Right cardiac atrium (tissue), 5 donors: ENCODE measurements around the gene SDK1. TPM values are rescaled to one million over a fixed set of nuclear protein-coding genes. Genes with fewer than 3 reads are reported as not detected.

Source experiments
- ATAC-seq, 2 donors: fragments of 200-7000 bp; cut with Tn5 transposase; one replicate each; pipeline versions ENCODE4 v1.8.0 to v1.9.1; 2020; ENCODE audit warnings: moderate library complexity in 2 of 2, mild to moderate bottlenecking in 1 of 2
- DNase-seq, 3 donors: peaks; one replicate each; pipeline ENCODE4 v3.0.0-alpha.2; 2020
- H3K27ac ChIP-seq: one replicate; pipeline ENCODE4 v1.5.1; 2013; ENCODE audit warnings: mild to moderate bottlenecking, low read length, control low read depth, moderate library complexity
- H3K27me3 ChIP-seq: one replicate; pipeline ENCODE4 v1.6.1; 2013; ENCODE audit not compliant: control insufficient read depth, insufficient read depth
- H3K4me1 ChIP-seq: one replicate; pipeline ENCODE4 v1.6.1; 2013; ENCODE audit warnings: low read length; ENCODE audit not compliant: control insufficient read depth, insufficient read depth
- H3K4me3 ChIP-seq: one replicate; pipeline ENCODE4 v1.5.1; 2013; ENCODE audit warnings: low read length, control low read depth
- H3K9me3 ChIP-seq: one replicate; pipeline ENCODE4 v1.6.1; 2013; ENCODE audit warnings: low read length; ENCODE audit not compliant: control insufficient read depth
- WGBS: extraction: QIAGEN DNeasy Blood & Tissue Kit; methylation state at CpG from one replicate; pipeline ENCODE4 v1.1.7; 2013; 5-methylcytosine and 5-hydroxymethylcytosine counted together
- intact Hi-C, 4 donors: fragments of 100-400 bp; cut with DNase I; formaldehyde crosslinking; loops; one replicate each; pipeline versions ENCODE4 v1.11.0 to v1.14.0; 2022 to 2023
- polyA plus RNA-seq: library from polyadenylated mRNA; stranded (reverse); fragments of 200-250 nt; gene quantifications from one replicate; pipeline ENCODE4 v1.2.3, GENCODE V29; 2013
- total RNA-seq, 4 donors: library from RNA; stranded (reverse); fragmentation: NEBNext Ultra II Directional; extraction: Animal tissue kit (Norgen Biotek cat#: 25700); gene quantifications; one replicate each; pipeline ENCODE4 v1.2.1, GENCODE V29; 2021
- donor health status: healthy with polysubstance abuse.
- donor health status: DM: no; HTN: yes; CAD: no.
- donor health status: DM: no; HTN: no; CAD: no.
- donor health status: DM: no; HTN: yes; CAD: no; lungs with severe emphysema.
- donor health status: DM: yes; HTN: yes; CAD: no.

SDK1 gene
- total and polyA plus RNA-seq, 5 donors: 0.97 to 3.2 (median 2.4) TPM

GRCh38 chr7:3867863-3868262, 566.8 kb downstream of the SDK1 start:
- Histone ChIP-seq H3K9me3 (no peaks in the 10 kb centered on the region), H3K4me3 (no peak overlapping the region), H3K27ac (no peak overlapping the region), H3K4me1 (no peaks in the 10 kb centered on the region), H3K27me3 (no peaks in the 10 kb centered on the region)
- ATAC-seq: no peak
- intact Hi-C loops: no loop called here
- DNase-seq: peak in 2 of 3 donors; percentile 34 to 41
- 59% methylated on average over 5 of the region's 5 CpGs for WGBS

DNA sequence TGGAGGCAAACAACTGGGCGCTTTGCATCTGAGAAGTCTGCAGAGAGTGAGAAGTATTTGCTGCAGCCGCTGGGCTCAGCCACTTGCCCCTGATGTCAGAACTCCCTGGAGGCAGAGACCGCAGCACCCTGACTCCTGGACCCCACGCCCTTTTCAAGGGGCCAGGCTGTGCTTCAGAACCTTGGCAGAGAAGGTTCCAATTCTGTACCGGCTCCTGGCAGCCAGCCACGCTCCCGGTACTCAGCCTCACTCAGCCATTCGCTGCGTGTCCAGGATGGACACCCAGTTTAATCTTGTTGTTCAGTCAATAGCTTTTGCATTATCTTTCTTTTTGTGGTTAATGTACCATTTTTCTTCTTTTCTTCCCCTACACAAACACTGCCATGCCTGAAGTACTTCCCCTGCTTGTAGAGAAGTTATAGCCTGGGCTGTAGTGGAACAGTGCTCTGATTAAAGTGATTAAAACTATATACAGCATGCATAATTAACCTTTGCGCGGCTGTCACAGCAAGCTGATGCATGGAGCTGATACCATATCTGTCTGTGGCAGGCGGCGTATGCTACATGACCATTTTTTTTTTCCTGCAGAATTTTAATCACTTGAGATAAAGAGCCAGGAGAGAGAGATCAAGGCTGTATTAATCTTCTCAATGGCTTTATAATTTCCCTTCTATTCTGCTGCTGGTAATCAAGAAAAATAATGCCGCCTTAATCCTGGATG, 578.5 kb downstream of the SDK1 start:
- intact Hi-C loops: no loop called here
- 56% methylated on average over 14 of the region's 14 CpGs for WGBS
- DNase-seq (no peak), ATAC-seq (no peak)
- Histone ChIP-seq H3K27ac (no peak overlapping the region), H3K4me3 (no peak overlapping the region), H3K27me3 (no peaks in the 10 kb centered on the region), H3K9me3 (no peaks in the 10 kb centered on the region), H3K4me1 (no peaks in the 10 kb centered on the region)

DNA sequence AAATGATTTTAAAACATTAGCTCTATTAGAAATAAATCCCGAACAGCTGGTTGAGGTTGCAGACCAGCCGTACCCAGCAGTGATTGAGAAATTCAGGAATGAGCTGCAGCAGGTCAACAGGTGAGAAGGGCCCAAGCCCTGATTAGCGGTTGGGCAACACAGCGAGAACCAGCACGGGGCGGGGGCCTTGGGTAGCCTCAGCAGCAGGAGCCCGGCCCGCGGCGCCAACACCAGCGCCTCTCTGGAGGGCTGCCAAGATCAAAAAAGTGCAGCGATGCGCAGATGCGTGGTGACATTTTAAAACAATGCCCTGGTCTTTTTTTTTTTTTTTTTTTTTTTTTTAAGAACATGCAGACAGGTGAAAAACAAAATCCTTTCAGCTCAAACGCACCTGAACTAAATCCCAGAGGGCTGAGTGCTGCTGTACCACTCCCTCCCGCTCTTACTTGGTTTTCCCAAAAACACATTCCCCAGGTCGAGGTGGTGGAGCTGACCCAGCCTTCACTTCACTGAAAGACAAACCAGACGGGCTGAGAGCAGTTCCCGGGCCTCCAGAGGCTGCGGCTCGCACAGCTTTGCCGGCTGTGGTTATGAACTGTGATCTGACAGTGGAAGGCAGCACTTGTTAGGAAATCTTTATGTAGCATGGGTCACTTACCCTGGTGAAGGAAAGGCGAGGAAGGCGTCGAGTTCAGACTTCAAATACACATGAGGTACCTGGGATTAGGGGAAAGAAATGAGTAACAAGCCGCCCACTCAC, 579.4 kb downstream of the SDK1 start:
- Histone ChIP-seq H3K27me3 (no peaks in the 10 kb centered on the region), H3K27ac (no peak overlapping the region), H3K4me1 (no peaks in the 10 kb centered on the region), H3K4me3 (no peak overlapping the region), H3K9me3 (no peaks in the 10 kb centered on the region)
- no peak for ATAC-seq
- intact Hi-C loops: no loop called here
- WGBS: 81% methylated on average over 26 of the region's 26 CpGs
- DNase-seq: no peak

- WGBS: 87% methylated on average over 5 of the region's 5 CpGs
- intact Hi-C loops: no loop called here
- Histone ChIP-seq H3K4me3 (no peak overlapping the region), H3K27me3 (no peaks in the 10 kb centered on the region), H3K27ac (no peak overlapping the region), H3K4me1 (no peaks in the 10 kb centered on the region), H3K9me3 (no peaks in the 10 kb centered on the region)
- ATAC-seq: no peak
- DNase-seq: no peak
Measured at GRCh38 chr7:3882782-3883181, 581.7 kb downstream of the SDK1 start.

GRCh38 chr7:3884543-3884942, 583.5 kb downstream of the SDK1 start:
- no peaks in the 10 kb centered on the region for H3K27me3 ChIP-seq
- intact Hi-C loops: no loop called here
- no peak for DNase-seq
- WGBS: 84% methylated on average over 6 of the region's 6 CpGs
- no peaks in the 10 kb centered on the region for H3K4me1 ChIP-seq
- no peak overlapping the region for H3K4me3 ChIP-seq
- H3K27ac ChIP-seq: no peak overlapping the region
- ATAC-seq: peak in 1 of 2 donors; percentile 23
- H3K9me3 ChIP-seq: no peaks in the 10 kb centered on the region

DNA sequence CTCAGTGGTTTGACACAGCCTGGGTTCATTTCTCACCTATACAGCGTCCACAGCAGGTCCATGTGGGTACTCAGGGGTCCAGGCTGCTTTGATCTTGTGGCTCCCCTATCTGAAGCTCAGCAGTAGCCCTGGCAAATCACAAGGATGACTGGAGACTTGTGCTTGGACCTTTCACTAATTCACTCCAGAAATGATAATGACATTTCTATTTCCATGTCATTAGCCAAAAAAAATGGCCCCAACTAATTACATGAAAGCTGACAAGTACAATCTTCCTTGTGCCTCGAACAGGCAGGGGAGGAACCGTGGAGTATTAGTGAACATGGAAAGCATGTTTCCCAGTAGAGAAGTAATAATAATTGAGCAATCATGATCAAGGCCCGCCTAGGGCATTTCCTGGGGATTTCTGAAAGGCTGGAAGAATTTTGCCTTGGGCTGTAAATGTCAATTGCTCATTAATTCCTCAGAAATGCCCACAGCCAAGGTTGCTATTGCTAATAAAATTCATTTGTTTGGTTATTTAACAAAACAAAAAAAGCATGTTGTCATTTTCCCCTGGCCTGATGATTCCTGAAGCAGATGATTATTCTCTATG, 586.1 kb downstream of the SDK1 start:
- H3K4me3 ChIP-seq: no peak overlapping the region
- no peaks in the 10 kb centered on the region for H3K4me1 ChIP-seq
- no peak overlapping the region for H3K27ac ChIP-seq
- no peak for DNase-seq
- WGBS: 74% methylated on average over 4 of the region's 4 CpGs
- intact Hi-C loops: no loop called here
- H3K27me3 ChIP-seq: no peaks in the 10 kb centered on the region
- H3K9me3 ChIP-seq: no peaks in the 10 kb centered on the region
- no peak for ATAC-seq

DNA sequence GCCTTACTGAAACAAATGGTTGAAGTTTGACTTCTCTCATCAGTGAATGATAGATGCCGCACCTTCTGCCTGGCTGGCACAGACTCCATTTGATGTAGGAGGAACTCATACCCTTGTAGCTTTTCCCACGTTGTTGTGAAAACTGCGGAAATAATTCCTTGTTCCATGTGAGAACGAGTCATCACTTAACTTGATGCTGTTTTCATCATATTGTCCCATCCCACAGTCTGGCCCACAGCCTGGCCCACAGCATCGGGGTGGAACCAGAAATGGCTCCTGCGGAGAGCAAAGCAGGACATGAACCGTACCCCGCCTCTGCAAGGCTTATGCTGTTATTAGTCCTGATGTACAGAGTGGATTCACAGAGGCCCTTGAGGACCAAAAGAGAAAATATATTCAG, 587.0 kb downstream of the SDK1 start:
- WGBS: 81% methylated on average over 8 of the region's 8 CpGs
- no peak for ATAC-seq

GRCh38 chr7:3892157-3892556, 591.1 kb downstream of the SDK1 start:
- intact Hi-C loops: loop anchor here in 3 of 4 donors (10.0 kb wide), 3 partner anchors 587 to 1027 kb away; partner anchors contain the start of gene SDK1 (in 2 of the 3)
- no peaks in the 10 kb centered on the region for H3K4me1 ChIP-seq
- no peak overlapping the region for H3K4me3 ChIP-seq
- ATAC-seq (no peak), DNase-seq (no peak)
- H3K27me3 ChIP-seq: no peaks in the 10 kb centered on the region
- H3K27ac ChIP-seq: no peak overlapping the region
- H3K9me3 ChIP-seq: no peaks in the 10 kb centered on the region
- WGBS: 74% methylated on average over 7 of the region's 7 CpGs

More for the DNA sequence above, 587.0 kb downstream of the SDK1 start:
- Histone ChIP-seq H3K27ac (no peak overlapping the region), H3K4me3 (no peak overlapping the region), H3K9me3 (no peaks in the 10 kb centered on the region), H3K27me3 (no peaks in the 10 kb centered on the region), H3K4me1 (no peaks in the 10 kb centered on the region)
- intact Hi-C loops: no loop called here
- no peak for DNase-seq

DNA sequence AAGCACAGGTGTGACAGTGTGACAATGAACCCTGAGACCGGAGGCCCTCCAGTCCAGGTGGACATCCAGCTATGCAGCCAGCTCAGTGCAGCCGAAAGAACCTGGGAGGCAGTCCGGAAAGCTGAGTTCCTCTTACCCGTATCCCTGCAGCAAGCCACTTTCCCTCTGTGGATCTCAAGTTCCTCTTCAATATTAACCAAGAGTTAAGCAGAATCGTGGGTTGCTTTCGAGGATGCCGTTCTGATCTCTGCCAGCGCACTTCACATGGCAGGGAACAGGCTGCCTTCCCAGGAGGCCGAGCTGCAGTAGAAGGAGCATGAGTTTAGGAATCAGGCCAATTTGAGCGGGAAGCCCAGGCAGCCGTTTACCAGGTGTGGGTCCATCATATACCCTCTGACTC, 591.6 kb downstream of the SDK1 start:
- Histone ChIP-seq H3K27ac (no peak overlapping the region), H3K9me3 (no peaks in the 10 kb centered on the region), H3K4me3 (no peak overlapping the region), H3K27me3 (no peaks in the 10 kb centered on the region), H3K4me1 (no peaks in the 10 kb centered on the region)
- intact Hi-C loops: loop anchor here in 3 of 4 donors (10.0 kb wide), 3 partner anchors 588 to 1028 kb away; partner anchors contain the start of gene SDK1 (in 2 of the 3)
- ATAC-seq: no peak
- DNase-seq: no peak
- WGBS: 78% methylated on average over 11 of the region's 11 CpGs

DNA sequence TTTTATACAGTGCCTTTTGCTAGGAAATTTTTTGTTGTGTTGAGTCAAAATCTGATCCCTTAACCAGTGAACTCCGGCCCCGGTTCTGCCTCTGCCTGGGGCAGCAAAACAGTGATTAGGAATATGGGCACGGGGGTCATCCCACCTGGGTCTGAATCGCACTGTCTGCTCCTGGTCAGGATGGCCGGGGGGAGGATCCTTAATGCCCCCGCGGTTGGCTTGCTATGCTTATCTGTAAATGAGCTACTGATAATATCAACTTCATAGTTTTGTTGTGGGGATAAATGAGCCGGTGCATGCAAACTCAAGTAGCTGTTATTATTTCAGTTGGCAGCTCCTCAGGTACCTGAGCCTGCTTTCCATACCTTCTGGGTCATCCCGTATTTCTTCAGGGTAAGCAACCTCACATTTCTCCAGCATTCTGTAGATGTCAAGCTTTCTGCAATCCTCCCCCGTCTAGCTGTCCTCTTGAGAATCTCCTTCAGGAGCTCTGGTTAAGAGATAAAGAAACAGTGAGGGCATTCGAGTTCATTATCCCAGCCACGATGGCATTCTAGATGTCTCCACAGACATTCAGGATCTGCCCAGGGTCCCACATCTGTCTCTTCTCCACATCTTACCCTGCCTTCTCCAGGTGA, 592.2 kb downstream of the SDK1 start:
- no peaks in the 10 kb centered on the region for H3K9me3 ChIP-seq
- H3K4me1 ChIP-seq: no peaks in the 10 kb centered on the region
- no peak overlapping the region for H3K4me3 ChIP-seq
- intact Hi-C loops: loop anchor here in 3 of 4 donors (10.0 kb wide), 3 partner anchors 588 to 1028 kb away; partner anchors contain the start of gene SDK1 (in 2 of the 3)
- ATAC-seq (no peak), DNase-seq (no peak)
- 78% methylated on average over 12 of the region's 12 CpGs for WGBS
- no peaks in the 10 kb centered on the region for H3K27me3 ChIP-seq
- H3K27ac ChIP-seq: no peak overlapping the region
